ENCODE results near the gene ACBD3. TPM values are rescaled to one million over a fixed set of nuclear protein-coding genes. Genes with fewer than 3 reads are reported as not detected.

Gene ACBD3
- total RNA-seq, 1 donor from 2014 or later, result 58.2 TPM

- no peak overlapping the region for H3K4me3 ChIP-seq (ENCODE audit: low read depth, low read length)
- no peak for FAIRE-seq
- no peaks in the 10 kb centered on the region for H3K27me3 ChIP-seq (ENCODE audit: control insufficient read depth, insufficient read depth, low read length)
These were observed 58.0 kb downstream of the ACBD3 start for GRCh38 chr1:226128487-226129075.

GRCh38 chr1:226126824-226127569 lies 59.5 kb downstream of the ACBD3 start:
- FAIRE-seq, result no peak

More at GRCh38 chr1:226128487-226129075, 58.0 kb downstream of the ACBD3 start:
- peak; percentile 84 for DNase-seq (ENCODE audit: low read depth)
- no peak for TF ChIP-seq CTCF (IDR thresholded peaks at IDR 0.05; ENCODE audit: insufficient read depth, low read length, severe bottlenecking)
- no peaks in the 10 kb centered on the region for H3K36me3 ChIP-seq (ENCODE audit: control insufficient read depth, insufficient read depth, low read length)

GRCh38 chr1:226125831-226126230 lies 60.7 kb downstream of the ACBD3 start:
- TF ChIP-seq CTCF (IDR thresholded peaks at IDR 0.05; ENCODE audit: insufficient read depth, low read length, severe bottlenecking), result no peak
- Histone ChIP-seq H3K27me3 (ENCODE audit: control insufficient read depth, insufficient read depth, low read length) (no peaks in the 10 kb centered on the region), H3K36me3 (ENCODE audit: control insufficient read depth, insufficient read depth, low read length) (no peaks in the 10 kb centered on the region), H3K4me3 (ENCODE audit: low read depth, low read length) (no peak overlapping the region)
- FAIRE-seq, result no peak
- DNase-seq (ENCODE audit: low read depth), result no peak

More at GRCh38 chr1:226126824-226127569, 59.5 kb downstream of the ACBD3 start:
- H3K36me3 ChIP-seq (ENCODE audit: control insufficient read depth, insufficient read depth, low read length), result no peaks in the 10 kb centered on the region
- H3K4me3 ChIP-seq (ENCODE audit: low read depth, low read length), result no peak overlapping the region
- DNase-seq (ENCODE audit: low read depth), result peak; percentile 90
- no peak for TF ChIP-seq CTCF (IDR thresholded peaks at IDR 0.05; ENCODE audit: insufficient read depth, low read length, severe bottlenecking)
- no peaks in the 10 kb centered on the region for H3K27me3 ChIP-seq (ENCODE audit: control insufficient read depth, insufficient read depth, low read length)

- peak; percentile 96 for TF ChIP-seq CTCF (IDR thresholded peaks at IDR 0.05; ENCODE audit: insufficient read depth, low read length, severe bottlenecking)
- no peak overlapping the region for H3K4me3 ChIP-seq (ENCODE audit: low read depth, low read length)
- H3K27me3 ChIP-seq (ENCODE audit: control insufficient read depth, insufficient read depth, low read length), result no peaks in the 10 kb centered on the region
- DNase-seq (ENCODE audit: low read depth) (peak; percentile 74), FAIRE-seq (no peak)
- no peaks in the 10 kb centered on the region for H3K36me3 ChIP-seq (ENCODE audit: control insufficient read depth, insufficient read depth, low read length)
These were observed 61.4 kb downstream of the ACBD3 start for GRCh38 chr1:226125097-226125630.

GRCh38 chr1:226123591-226124471 lies 62.7 kb downstream of the ACBD3 start:
- DNase-seq (ENCODE audit: low read depth) (peak; percentile 73), FAIRE-seq (no peak)
- H3K27me3 ChIP-seq (ENCODE audit: control insufficient read depth, insufficient read depth, low read length), result no peaks in the 10 kb centered on the region
- H3K36me3 ChIP-seq (ENCODE audit: control insufficient read depth, insufficient read depth, low read length), result no peaks in the 10 kb centered on the region
- TF ChIP-seq CTCF (IDR thresholded peaks at IDR 0.05; ENCODE audit: insufficient read depth, low read length, severe bottlenecking), result no peak
- H3K4me3 ChIP-seq (ENCODE audit: low read depth, low read length), result no peak overlapping the region

Data from bronchial epithelial cell (primary cell).